Stimulated activated CD4-positive, alpha-beta T cell treated with anti-CD3 and anti-CD28 coated beads, TNF-alpha, amount 100 ng/mL, for 48 hours (primary cell): ENCODE results near the gene ZSCAN32.

Experiments used
- DNase-seq, 3 donors: peaks; one replicate each; pipeline ENCODE4 v3.0.0-alpha.2; 2020; ENCODE audit warnings: low read depth in 3 of 3

The ZSCAN32 gene

DNA sequence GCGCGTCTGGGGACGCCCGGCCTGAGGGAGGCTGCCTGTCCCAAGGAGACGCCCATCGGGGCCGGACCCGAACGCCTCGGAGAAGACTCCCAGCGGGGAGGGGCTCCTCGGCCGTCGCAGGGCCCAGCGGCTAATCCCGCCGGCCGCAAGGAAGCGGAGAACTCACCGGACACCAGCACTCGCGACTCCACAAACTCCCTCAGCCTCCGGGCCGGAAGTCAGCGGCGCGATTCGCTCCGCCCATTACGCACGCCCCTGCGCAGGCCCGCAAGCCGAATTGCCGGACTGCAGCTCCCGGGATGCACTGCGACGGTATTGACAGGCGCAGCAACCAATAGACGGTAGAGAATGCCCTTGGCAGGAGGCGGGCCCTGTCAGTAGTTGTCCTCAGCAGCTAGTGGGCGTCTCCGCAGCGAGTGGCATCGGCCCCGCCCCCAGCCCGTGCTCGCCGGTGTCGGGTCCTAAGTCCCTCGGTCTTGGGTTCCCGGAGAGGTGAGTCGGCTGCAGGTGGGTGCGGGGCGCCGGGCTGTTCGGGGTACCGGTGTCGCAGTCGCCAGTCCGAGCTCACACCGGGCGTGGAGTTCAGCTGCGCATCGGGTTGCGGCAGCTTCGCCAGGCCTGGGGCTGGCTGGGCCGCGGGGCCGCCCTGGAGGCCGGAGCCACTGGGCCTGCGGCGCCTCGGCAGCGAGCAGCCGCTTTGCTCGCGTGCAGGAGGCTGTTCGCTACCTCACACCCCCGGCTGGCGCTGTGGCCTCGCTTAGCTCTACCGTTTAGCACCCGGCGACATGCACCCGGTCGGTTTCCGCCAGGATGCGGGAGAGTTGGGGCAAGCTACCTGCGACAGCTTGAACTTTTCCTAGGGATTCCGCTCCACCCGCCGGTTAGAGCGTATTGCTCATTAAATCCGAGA, at the start of gene ZSCAN32, which contains the start of gene ZNF174:
ZSCAN32 (minus strand) TSS at position 226 of the 910 bp plus-strand sequence. CDS start 3,447 bp downstream, outside the sequence.
ZNF174 (plus strand) TSS at position 437 of the 910 bp plus-strand sequence. CDS start 790 bp downstream, outside the sequence.
- peak; percentile 96 to 99 (median 97) for DNase-seq

GRCh38 chr16:3444032-3444388, 43.2 kb upstream of the ZSCAN32 start:
- DNase-seq = peak in 1 of 3 donors; percentile 46

GRCh38 chr16:3443108-3444031, 42.6 kb upstream of the ZSCAN32 start, which contains the start of the genes NAA60 and ZNF597:
NAA60 (plus strand) TSS chr16:3443680; CDS start chr16:3476228, 32,548 bp downstream.
ZNF597 (minus strand) TSS chr16:3443504; CDS start chr16:3443153, 351 bp downstream.
- peak; percentile 55 to 76 (median 58) for DNase-seq

GRCh38 chr16:3439637-3440036, 38.8 kb upstream of the ZSCAN32 start:
- DNase-seq = no peak

DNA sequence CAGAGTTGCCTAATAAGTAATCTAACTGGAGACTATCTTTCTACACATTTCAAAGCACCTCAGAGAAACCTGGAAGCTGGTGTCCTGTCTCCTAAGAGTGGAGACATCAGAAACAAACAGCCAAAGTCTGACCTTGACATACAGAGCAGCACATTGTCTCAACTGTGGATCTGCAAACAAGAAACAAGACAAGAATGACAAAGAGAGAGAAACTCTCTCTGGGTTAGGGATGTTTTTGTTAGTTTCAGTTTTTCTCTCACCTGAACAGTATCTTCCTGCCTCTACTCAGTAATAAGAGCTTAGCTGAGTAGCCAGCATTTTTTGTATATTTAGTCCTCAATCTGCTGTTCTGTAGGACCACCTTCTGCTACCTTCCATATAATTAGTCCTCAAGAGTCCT, 33.6 kb upstream of the ZSCAN32 start:
- DNase-seq = no peak

- DNase-seq = peak; percentile 32 to 62 (median 32)
These were observed 31.0 kb upstream of the ZSCAN32 start for GRCh38 chr16:3431779-3432219.

- no peak for DNase-seq
These were observed 13.1 kb upstream of the ZSCAN32 start for GRCh38 chr16:3413730-3414379.

- no peak for DNase-seq
These were observed 7.9 kb upstream of the ZSCAN32 start for GRCh38 chr16:3408561-3409197.

DNA sequence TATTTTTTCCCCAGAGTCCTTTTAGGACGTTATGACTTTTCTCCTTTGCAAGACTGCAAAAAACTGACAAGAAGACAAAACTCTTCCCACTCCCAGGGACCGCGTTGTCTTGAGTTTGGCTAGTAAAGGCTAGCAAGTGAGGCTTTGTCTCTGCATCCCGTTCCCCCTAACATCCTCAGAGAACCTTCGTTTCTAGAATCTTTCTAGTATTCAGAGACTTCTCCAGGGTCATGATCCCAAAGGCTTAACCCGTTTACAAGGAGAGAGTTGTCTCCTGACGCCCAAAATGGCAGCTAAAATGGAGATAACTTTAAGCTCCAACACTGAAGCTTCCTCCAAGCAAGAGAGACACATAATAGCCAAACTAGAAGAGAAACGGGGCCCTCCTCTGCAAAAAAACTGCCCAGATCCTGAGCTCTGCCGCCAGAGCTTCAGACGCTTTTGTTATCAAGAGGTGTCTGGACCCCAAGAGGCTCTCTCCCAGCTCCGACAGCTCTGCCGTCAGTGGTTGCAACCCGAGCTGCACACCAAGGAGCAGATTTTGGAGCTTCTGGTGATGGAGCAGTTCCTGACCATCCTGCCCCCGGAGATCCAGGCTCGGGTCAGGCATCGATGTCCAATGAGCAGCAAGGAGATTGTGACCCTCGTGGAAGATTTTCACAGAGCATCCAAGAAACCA, 1.1 kb upstream of the ZSCAN32 start:
- DNase-seq = no peak

DNA sequence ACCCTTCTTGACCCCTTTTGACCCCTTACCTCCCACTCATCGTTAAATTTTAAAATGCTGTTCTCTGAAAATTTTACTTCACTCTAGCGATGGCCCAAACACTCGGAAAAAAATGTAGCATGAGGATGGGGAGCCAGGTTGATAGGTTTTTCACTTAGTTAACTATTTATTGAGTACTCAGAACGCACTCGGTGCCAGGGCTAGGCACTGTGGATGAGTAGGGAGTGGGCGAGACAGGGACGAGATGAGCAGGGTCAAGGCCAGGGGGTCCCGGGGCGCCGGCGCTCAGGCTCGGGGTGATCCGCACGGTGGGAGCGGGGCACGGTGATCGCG, 392 bp downstream of the ZSCAN32 start:
- DNase-seq = no peak

GRCh38 chr16:3389663-3390338, 11.0 kb downstream of the ZSCAN32 start:
- DNase-seq = no peak

DNA sequence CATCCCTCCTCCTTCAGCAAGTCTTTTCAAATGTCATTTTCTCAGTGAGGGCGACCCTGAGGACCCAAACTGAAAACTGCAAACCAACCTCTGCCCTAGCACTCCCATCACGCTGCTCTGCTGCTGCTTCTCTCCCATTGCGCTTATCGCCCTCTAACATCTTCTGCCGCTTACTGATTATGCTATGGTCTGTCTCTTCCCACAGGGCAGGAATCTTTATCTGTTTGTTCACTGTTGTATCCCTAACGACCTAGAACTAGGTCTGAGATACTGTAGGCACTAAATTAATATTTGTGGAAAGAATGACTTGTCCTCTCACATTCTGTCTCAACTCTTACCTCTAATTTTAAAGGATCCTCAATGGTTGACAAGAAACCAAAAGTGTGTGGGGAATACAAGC, 12.5 kb downstream of the ZSCAN32 start:
- no peak for DNase-seq

DNA sequence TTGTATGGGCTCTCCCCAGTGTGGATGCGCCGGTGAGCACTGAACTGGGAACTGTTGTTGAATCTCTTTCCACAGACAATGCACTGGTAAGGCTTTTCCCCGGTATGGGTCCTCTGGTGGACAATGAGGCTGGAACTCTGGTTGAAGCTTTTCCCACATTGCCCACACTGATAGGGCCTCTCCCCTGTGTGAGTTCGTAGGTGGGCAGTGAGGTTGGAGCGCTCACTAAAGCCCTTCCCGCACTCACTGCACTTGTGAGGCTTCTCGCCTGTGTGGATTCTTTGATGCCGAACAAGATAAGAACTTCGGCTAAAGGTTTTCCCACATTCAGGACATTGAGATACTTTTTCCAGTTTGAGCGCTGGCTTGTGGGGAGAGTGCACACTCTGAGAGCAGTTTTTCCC, 17.8 kb downstream of the ZSCAN32 start:
- DNase-seq = no peak

DNA sequence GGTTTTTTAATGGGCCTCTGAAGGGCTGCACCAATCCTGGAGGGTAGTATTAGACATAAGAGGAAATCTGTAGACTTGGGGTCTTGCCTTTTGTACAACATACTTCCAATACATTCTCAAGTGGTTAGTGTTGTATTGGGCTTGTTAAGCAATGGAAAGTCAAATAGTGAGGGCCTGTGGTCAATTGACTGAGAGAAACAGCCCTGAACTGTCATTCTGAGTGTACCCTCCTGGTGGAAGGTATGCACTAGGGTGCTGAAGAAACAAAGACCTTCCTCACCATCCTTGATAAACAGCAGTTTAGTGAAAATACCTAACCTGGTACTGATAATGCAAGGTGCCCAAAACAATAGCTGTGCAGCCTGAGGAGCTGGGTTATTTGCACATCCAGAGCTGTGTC, 22.9 kb downstream of the ZSCAN32 start:
- no peak for DNase-seq

DNA sequence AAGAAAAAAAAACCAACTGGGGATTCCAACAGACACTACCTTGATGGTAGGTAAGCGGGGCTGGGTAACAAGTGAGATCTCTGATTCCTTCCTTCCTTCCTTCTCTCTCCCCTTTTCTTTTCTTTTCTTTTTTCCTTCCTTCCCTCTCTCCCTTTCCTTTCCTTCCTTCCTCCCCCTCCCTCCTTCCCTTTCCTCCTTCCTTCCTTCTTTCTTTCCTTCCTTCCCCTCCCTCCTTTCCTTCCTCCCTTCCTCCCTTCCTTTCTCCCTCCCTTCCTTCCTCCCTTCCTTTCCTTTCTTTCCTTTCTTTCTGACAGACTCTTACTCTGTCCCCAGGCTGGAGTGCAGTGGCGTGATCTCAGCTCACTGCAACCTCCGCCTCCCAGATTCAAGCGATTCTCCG, 25.1 kb downstream of the ZSCAN32 start:
- DNase-seq = no peak

DNA sequence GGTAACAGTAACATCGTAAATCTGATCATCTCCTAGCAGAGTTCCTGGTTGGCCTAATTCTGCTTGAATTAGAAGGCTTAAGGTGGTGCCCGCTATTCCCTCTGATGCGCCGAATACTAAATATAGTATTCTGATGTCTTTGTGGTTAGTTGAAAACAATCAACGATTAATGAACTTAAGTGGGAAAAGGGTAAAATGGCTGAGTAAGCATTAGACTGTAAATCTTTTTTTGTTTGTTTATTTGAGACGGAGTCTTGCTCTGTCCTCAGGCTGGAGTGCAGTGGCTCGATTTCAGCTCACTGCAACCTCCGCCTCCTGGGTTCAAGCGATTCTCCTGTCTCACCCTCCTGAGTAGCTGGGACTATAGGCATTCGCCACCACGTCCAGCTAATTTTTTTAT, 31.7 kb downstream of the ZSCAN32 start:
- no peak for DNase-seq

GRCh38 chr16:3364774-3365427, 35.9 kb downstream of the ZSCAN32 start:
- peak; percentile 73 to 87 (median 77) for DNase-seq

GRCh38 chr16:3363793-3364192, 37.0 kb downstream of the ZSCAN32 start:
- no peak for DNase-seq

DNA sequence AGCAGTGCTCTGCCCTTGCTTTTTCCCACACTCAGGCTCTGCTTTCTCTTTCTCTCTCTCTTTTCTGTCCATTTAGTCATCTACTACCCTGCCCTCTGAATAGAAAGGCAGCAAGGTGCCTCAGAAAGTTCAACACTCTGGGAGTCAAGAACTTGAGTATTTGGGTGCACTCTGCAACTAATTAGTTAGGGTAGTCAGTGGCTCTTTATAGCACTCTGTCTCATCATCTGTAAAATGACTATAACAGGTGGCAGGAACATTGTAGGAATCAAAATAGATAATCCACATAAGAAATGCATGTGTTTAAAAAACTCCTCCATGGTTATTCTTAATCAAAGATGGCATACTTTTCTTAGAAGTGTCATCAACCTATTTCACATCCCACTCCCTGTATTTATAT, 37.9 kb downstream of the ZSCAN32 start:
- DNase-seq = no peak
